HG02840 (cell line): Measurements from ENCODE around the gene GALNT10.

Source experiments
- ATAC-seq: cut with Tn5 transposase; IDR thresholded peaks from one replicate; pipeline ENCODE4 v1.9.1; 2021; ENCODE audit warnings: mild to moderate bottlenecking, moderate library complexity, moderate number of reproducible peaks; ENCODE audit not compliant: unreplicated experiment, low FRiP score

The GALNT10 gene

DNA sequence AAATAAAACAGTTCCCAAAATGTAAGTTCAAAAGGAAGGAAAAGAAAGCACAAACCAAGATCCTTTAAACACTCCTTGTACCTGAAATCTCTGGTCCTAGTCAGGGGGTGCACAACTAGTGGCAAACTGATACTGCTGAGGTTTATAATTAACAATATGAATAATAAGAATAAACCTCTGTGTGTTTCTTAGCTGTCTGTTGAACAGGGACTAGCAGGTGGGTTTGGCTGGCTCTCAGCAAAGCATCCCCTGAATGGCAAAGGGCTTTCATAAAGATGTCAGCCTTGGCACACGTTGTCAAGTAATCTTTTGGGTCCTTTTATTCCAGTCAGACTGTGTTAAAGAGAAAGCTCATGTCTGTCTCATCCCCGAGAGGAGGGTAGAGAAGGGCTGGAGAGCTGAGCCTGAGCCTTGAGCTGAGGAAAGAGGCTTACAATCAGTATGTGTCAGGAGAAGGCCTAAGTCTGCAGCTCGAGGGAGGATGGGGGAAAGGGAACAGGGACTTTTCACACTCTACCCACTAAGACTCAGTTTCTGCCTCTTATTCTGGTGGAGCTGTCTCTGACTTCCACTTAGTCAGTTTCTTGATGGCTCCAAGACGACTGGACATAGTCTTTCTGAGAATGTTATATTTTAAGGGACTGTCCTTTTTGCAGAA is 123.0 kb downstream of the GALNT10 start:
- no peak for ATAC-seq

GRCh38 chr5:154315196-154315595 is 124.7 kb downstream of the GALNT10 start:
- ATAC-seq, result no peak

- no peak for ATAC-seq
Observed at GRCh38 chr5:154315756-154316155, 125.2 kb downstream of the GALNT10 start.

DNA sequence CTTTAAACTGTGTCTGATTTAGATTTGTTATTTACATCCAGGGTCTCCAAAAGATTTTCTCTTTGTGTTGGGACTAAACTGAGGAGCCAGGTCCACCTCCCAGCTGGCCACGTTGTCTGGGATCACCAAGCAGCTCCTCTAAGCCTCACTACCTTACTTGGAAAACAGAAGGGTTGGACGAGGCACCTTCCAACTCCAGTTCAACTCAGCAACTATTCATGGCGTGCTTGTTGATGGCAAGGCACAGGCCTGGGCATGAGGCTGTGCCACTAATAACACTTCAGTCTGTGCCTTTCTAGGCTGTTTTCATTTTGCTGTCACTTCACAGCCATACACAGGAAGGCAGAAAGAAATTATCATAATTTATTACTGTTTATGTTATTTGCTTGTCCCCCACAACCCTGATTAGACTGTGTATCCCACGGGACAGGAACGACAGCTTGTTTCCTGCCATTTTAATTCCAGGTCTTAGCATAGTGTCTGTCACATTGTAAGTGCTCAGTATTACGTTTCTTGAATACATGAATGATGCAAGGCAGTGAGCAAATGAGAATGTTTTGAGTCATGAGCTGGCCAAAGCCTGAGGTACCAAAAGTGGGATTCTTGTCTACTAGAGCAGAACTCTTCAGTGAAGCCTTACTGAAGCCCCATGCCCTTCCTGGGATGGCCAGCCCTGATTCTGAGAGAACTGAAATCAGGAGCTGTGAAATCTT is 125.8 kb downstream of the GALNT10 start:
- no peak for ATAC-seq

DNA sequence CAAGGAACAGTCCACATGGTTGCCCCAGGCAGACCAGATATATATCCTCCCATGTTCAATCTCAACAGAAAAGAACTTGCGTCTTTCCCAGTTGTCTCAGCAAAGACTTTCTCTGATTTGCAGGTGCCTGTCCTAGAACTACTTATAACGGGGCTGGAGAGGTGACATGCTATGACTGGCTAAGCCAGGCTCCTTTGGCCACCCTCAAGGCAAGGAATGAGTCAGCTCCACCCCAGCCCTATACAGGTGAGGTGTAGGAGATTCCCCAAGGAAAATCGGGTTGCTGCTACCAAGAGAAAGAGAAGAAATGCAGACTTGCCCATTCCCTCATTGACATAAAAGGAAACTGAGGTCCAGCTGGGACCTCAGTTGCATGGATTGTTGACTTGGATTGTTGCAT is 127.4 kb downstream of the GALNT10 start:
- ATAC-seq, result no peak

GRCh38 chr5:154318691-154319090 is 128.2 kb downstream of the GALNT10 start:
- ATAC-seq, result no peak

- ATAC-seq, result no peak
Observed at GRCh38 chr5:154319736-154320135, 129.2 kb downstream of the GALNT10 start.

DNA sequence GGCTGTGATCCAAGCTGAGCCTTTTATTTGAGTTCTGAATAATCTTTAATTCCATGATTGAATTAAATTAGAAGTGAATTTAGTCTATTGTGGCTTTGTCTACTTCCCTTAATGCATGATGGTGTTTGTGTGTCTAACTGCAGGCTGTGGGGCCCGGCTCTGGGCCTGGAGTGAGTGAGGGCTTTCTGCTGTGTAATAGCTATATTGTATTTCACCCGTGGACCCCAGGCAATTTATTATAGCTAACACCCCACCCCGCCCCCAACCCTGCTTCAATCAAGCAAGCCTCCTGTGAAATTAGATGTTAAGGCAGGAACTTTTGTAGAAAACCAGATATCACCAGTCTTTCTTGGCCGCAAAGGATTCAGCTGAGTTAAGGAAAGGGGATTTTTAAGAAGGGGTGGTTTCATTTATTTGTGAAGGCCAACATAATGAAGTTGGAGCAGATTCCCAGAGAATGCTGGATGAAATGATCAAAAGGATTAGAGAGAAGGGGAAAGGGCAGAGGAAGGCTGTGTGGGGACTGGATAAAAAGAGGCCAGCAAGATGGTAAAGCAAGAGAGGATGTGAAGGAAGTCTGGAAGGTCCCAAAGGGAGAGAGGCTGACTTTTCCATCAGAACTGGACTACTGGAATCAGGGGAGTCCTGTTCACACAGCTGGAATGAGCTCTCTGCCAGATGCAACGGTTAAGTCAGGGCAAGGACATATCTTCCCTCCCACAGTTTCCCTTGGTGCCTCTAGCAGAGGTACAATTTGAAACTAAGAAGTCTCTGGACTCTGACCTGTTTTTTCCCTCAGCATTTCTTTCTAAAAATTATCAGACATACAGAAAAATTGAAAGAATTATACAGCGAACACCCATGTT is 129.9 kb downstream of the GALNT10 start:
- no peak for ATAC-seq

GRCh38 chr5:154321546-154321945 is 131.0 kb downstream of the GALNT10 start:
- no peak for ATAC-seq

- ATAC-seq, result no peak
Observed at GRCh38 chr5:154324033-154324432, 133.5 kb downstream of the GALNT10 start.

- ATAC-seq, result no peak
Observed at GRCh38 chr5:154325566-154325965, 135.0 kb downstream of the GALNT10 start.

DNA sequence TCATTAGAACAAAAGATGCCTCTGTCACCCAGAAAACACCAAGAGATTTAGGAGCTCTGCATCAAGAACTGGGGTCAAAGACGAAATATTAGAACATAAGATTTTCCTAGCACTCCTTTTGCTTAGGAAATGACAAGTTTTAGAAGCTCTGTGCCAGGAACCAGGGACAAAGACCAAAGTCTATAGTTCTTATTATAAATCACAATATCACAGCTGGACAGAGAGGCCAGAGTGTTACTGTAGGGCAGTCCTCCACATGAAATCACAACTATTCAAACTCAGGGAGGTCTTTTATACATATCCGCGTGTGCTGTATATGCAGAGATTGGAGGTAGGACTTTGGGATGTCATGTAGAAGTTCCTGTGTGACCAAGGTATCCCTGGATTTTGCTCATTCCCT is 138.5 kb downstream of the GALNT10 start:
- ATAC-seq, result no peak

DNA sequence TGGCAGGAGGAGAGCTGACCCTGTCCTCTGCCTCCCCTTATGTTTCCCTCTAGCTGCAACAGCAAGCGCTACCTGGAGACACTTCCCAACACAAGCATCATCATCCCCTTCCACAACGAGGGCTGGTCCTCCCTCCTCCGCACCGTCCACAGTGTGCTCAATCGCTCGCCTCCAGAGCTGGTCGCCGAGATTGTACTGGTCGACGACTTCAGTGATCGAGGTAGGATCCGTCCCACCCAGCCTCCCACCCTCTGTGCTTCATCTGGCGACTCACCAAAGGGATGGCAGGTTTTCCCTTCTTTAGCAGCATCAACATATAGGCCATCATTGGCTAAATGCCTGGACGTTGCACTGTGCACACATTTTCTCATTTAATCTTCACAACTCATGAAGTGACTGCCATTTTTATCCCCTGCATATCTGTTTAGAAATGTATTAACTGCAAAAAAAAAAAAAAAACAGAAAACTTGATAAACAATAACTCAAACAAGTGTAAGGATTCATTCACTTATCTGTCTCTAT is 139.0 kb downstream of the GALNT10 start:
- ATAC-seq, result no peak

- no peak for ATAC-seq
Observed at GRCh38 chr5:154330097-154330667, 139.6 kb downstream of the GALNT10 start.

- ATAC-seq, result no peak
Observed at GRCh38 chr5:154331232-154331631, 140.7 kb downstream of the GALNT10 start.

- no peak for ATAC-seq
Observed at GRCh38 chr5:154331924-154332323, 141.4 kb downstream of the GALNT10 start.

- no peak for ATAC-seq
Observed at GRCh38 chr5:154332451-154332850, 141.9 kb downstream of the GALNT10 start.

DNA sequence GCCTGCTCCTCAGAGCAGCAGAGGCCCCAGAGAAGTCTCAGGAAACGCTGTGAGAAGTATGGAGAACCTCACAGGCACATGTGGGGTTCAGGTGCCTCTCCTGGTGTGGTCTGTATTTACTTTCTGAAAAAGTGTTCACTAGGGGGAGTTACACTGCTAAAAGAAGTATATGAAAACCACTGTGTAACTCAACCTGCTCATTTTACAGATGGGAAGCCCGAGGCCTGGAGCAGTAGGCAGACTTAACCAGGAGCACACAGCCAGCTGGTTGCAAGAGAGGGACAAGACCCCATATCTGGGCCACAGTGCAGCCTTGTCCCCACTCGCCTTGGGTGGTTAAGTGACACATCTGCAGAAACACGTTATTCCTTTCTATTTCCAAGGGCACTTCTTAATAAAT is 142.5 kb downstream of the GALNT10 start:
- ATAC-seq, result no peak

DNA sequence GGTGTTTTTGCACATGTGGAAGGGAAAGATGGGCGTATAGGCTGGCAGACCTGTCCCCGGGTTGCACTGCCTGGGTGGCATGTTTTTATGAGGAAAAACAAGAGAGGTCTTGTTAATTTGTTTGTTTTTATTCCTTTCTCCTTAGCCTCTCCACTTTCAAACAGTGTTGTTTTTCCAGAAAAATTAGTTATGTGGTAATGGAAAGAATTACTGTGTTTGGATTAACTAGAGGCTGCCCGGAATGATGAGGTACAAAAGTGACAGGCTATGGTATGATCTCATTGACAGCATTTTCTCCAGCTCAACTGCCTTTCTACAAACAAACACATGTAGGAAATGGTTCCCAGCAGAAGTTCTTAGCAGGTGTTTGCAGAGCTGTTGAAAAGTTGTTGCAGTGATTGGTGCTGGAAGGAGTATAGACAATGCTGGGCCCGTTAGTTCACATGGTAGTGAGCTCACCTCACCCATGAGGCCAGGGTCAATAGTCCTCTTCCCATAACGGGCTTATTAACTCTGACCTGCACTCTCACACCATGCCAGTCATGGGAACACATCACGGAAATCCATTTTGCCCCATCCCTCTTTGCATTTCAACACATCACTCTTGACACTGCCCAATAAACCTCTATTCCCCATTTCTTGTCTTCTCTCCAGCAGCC is 144.0 kb downstream of the GALNT10 start:
- no peak for ATAC-seq

GRCh38 chr5:154335065-154335448 is 144.5 kb downstream of the GALNT10 start:
- no peak for ATAC-seq
